Measurements from ENCODE around the gene DPP10.

Gene DPP10

GRCh38 chr2:115771516-115771915 lies 1329.1 kb downstream of the DPP10 start:
- H4K8ac ChIP-seq (ENCODE audit: low read depth, low read length), result no peak overlapping the region
- H2BK15ac ChIP-seq (ENCODE audit: low read length), result no peak overlapping the region
- H4K91ac ChIP-seq (ENCODE audit: low read depth, low read length, poor library complexity), result no peak overlapping the region
- H3K4me3 ChIP-seq (ENCODE audit: low read length in 2 of 2), result no peak overlapping the region
- no peak overlapping the region for H2BK120ac ChIP-seq (ENCODE audit: low read depth, low read length)
- H3K18ac ChIP-seq (ENCODE audit: low read length), result no peak overlapping the region
- H3K4me1 ChIP-seq (ENCODE audit: control insufficient read depth in 2 of 2, insufficient read depth in 1 of 2, low read depth in 1 of 2, low read length in 2 of 2), result no peaks in the 10 kb centered on the region
- H3K4ac ChIP-seq (ENCODE audit: low read length), result no peak overlapping the region
- H3K14ac ChIP-seq (ENCODE audit: low read length), result no peak overlapping the region
- no peak overlapping the region for H3K23ac ChIP-seq (ENCODE audit: low read depth, low read length, poor library complexity)
- no peak overlapping the region for H3K9ac ChIP-seq (ENCODE audit: low read depth, low read length, poor library complexity)
- no peak for DNase-seq (ENCODE audit: low spot score)
- H2AK5ac ChIP-seq (ENCODE audit: low read depth, low read length), result no peak overlapping the region
- H3K27me3 ChIP-seq (ENCODE audit: control insufficient read depth in 3 of 3, insufficient read depth in 3 of 3, low read depth in 1 of 3, low read length in 3 of 3), result no peaks in the 10 kb centered on the region
- H3K9me3 ChIP-seq (replicated peaks in 1 of 2; ENCODE audit: control insufficient read depth in 2 of 2, insufficient read depth in 1 of 2, low read depth in 1 of 2, low read length in 2 of 2), result no peaks in the 10 kb centered on the region
- no peak overlapping the region for H2BK12ac ChIP-seq (ENCODE audit: low read length)
- H3K27ac ChIP-seq (replicated peaks; ENCODE audit: low read length), result no peak overlapping the region
- WGBS, 2 donors (ENCODE audit: extremely low coverage in 2 of 2, insufficient read length in 2 of 2, insufficient replicate concordance in 1 of 2), result no CpG with 5 or more reads among the region's 3 CpGs
- H3K79me1 ChIP-seq (ENCODE audit: low read depth, low read length), result no peaks in the 10 kb centered on the region
- no peak overlapping the region for H2AFZ ChIP-seq (ENCODE audit: low read length)
- H2BK5ac ChIP-seq (ENCODE audit: low read length), result no peak overlapping the region
- H3K4me2 ChIP-seq (ENCODE audit: insufficient read depth, low read length, poor library complexity, severe bottlenecking), result no peak overlapping the region
- no peaks in the 10 kb centered on the region for H3K36me3 ChIP-seq (replicated peaks in 1 of 2; ENCODE audit: control insufficient read depth in 2 of 2, insufficient read depth in 2 of 2, low read length in 2 of 2)

- no peaks in the 10 kb centered on the region for H3K4me1 ChIP-seq (ENCODE audit: control insufficient read depth in 2 of 2, insufficient read depth in 1 of 2, low read depth in 1 of 2, low read length in 2 of 2)
- H2BK12ac ChIP-seq (ENCODE audit: low read length), result no peak overlapping the region
- no CpG with 5 or more reads among the region's 2 CpGs for WGBS, 2 donors (ENCODE audit: extremely low coverage in 2 of 2, insufficient read length in 2 of 2, insufficient replicate concordance in 1 of 2)
- H3K9ac ChIP-seq (ENCODE audit: low read depth, low read length, poor library complexity), result no peak overlapping the region
- no peak overlapping the region for H2AFZ ChIP-seq (ENCODE audit: low read length)
- no peak overlapping the region for H3K4ac ChIP-seq (ENCODE audit: low read length)
- H2BK5ac ChIP-seq (ENCODE audit: low read length), result no peak overlapping the region
- no peak for DNase-seq (ENCODE audit: low spot score)
- H3K79me1 ChIP-seq (ENCODE audit: low read depth, low read length), result no peaks in the 10 kb centered on the region
- H4K8ac ChIP-seq (ENCODE audit: low read depth, low read length), result no peak overlapping the region
- no peaks in the 10 kb centered on the region for H3K36me3 ChIP-seq (replicated peaks in 1 of 2; ENCODE audit: control insufficient read depth in 2 of 2, insufficient read depth in 2 of 2, low read length in 2 of 2)
- H2AK5ac ChIP-seq (ENCODE audit: low read depth, low read length), result no peak overlapping the region
- H3K23ac ChIP-seq (ENCODE audit: low read depth, low read length, poor library complexity), result no peak overlapping the region
- no peak overlapping the region for H2BK120ac ChIP-seq (ENCODE audit: low read depth, low read length)
- no peak overlapping the region for H4K91ac ChIP-seq (ENCODE audit: low read depth, low read length, poor library complexity)
- H3K27ac ChIP-seq (replicated peaks; ENCODE audit: low read length), result no peak overlapping the region
- no peak overlapping the region for H3K4me3 ChIP-seq (ENCODE audit: low read length in 2 of 2)
- H3K9me3 ChIP-seq (replicated peaks in 1 of 2; ENCODE audit: control insufficient read depth in 2 of 2, insufficient read depth in 1 of 2, low read depth in 1 of 2, low read length in 2 of 2), result no peaks in the 10 kb centered on the region
- no peak overlapping the region for H3K14ac ChIP-seq (ENCODE audit: low read length)
- no peaks in the 10 kb centered on the region for H3K27me3 ChIP-seq (ENCODE audit: control insufficient read depth in 3 of 3, insufficient read depth in 3 of 3, low read depth in 1 of 3, low read length in 3 of 3)
- H3K4me2 ChIP-seq (ENCODE audit: insufficient read depth, low read length, poor library complexity, severe bottlenecking), result no peak overlapping the region
- no peak overlapping the region for H3K18ac ChIP-seq (ENCODE audit: low read length)
- H2BK15ac ChIP-seq (ENCODE audit: low read length), result no peak overlapping the region
These were observed 1331.9 kb downstream of the DPP10 start for GRCh38 chr2:115774361-115774760.

GRCh38 chr2:115779085-115779632 lies 1336.7 kb downstream of the DPP10 start:
- no peak overlapping the region for H2BK12ac ChIP-seq (ENCODE audit: low read length)
- H2BK5ac ChIP-seq (ENCODE audit: low read length), result no peak overlapping the region
- H3K27ac ChIP-seq (replicated peaks; ENCODE audit: low read length), result no peak overlapping the region
- H3K23ac ChIP-seq (ENCODE audit: low read depth, low read length, poor library complexity), result no peak overlapping the region
- H2BK15ac ChIP-seq (ENCODE audit: low read length), result no peak overlapping the region
- no peak overlapping the region for H2AFZ ChIP-seq (ENCODE audit: low read length)
- no peak for DNase-seq (ENCODE audit: low spot score)
- no peak overlapping the region for H4K91ac ChIP-seq (ENCODE audit: low read depth, low read length, poor library complexity)
- no peak overlapping the region for H3K4ac ChIP-seq (ENCODE audit: low read length)
- no peaks in the 10 kb centered on the region for H3K27me3 ChIP-seq (ENCODE audit: control insufficient read depth in 3 of 3, insufficient read depth in 3 of 3, low read depth in 1 of 3, low read length in 3 of 3)
- H3K18ac ChIP-seq (ENCODE audit: low read length), result no peak overlapping the region
- no peak overlapping the region for H3K9ac ChIP-seq (ENCODE audit: low read depth, low read length, poor library complexity)
- no peak overlapping the region for H3K4me3 ChIP-seq (ENCODE audit: low read length in 2 of 2)
- no CpG with 5 or more reads among the region's 2 CpGs for WGBS, 2 donors (ENCODE audit: extremely low coverage in 2 of 2, insufficient read length in 2 of 2, insufficient replicate concordance in 1 of 2)
- H3K79me1 ChIP-seq (ENCODE audit: low read depth, low read length), result no peaks in the 10 kb centered on the region
- H3K4me2 ChIP-seq (ENCODE audit: insufficient read depth, low read length, poor library complexity, severe bottlenecking), result no peak overlapping the region
- no peaks in the 10 kb centered on the region for H3K9me3 ChIP-seq (replicated peaks in 1 of 2; ENCODE audit: control insufficient read depth in 2 of 2, insufficient read depth in 1 of 2, low read depth in 1 of 2, low read length in 2 of 2)
- H4K8ac ChIP-seq (ENCODE audit: low read depth, low read length), result no peak overlapping the region
- H2AK5ac ChIP-seq (ENCODE audit: low read depth, low read length), result no peak overlapping the region
- H3K4me1 ChIP-seq (ENCODE audit: control insufficient read depth in 2 of 2, insufficient read depth in 1 of 2, low read depth in 1 of 2, low read length in 2 of 2), result no peaks in the 10 kb centered on the region
- H2BK120ac ChIP-seq (ENCODE audit: low read depth, low read length), result no peak overlapping the region
- no peaks in the 10 kb centered on the region for H3K36me3 ChIP-seq (replicated peaks in 1 of 2; ENCODE audit: control insufficient read depth in 2 of 2, insufficient read depth in 2 of 2, low read length in 2 of 2)
- no peak overlapping the region for H3K14ac ChIP-seq (ENCODE audit: low read length)

- H2BK120ac ChIP-seq (ENCODE audit: low read depth, low read length), result no peak overlapping the region
- H2BK15ac ChIP-seq (ENCODE audit: low read length), result no peak overlapping the region
- no peak overlapping the region for H3K23ac ChIP-seq (ENCODE audit: low read depth, low read length, poor library complexity)
- no peak overlapping the region for H2BK5ac ChIP-seq (ENCODE audit: low read length)
- H3K4me3 ChIP-seq (ENCODE audit: low read length in 2 of 2), result no peak overlapping the region
- no peak overlapping the region for H2AK5ac ChIP-seq (ENCODE audit: low read depth, low read length)
- no peak overlapping the region for H3K14ac ChIP-seq (ENCODE audit: low read length)
- H3K4ac ChIP-seq (ENCODE audit: low read length), result no peak overlapping the region
- no peak overlapping the region for H2BK12ac ChIP-seq (ENCODE audit: low read length)
- H3K9ac ChIP-seq (ENCODE audit: low read depth, low read length, poor library complexity), result no peak overlapping the region
- no peaks in the 10 kb centered on the region for H3K9me3 ChIP-seq (replicated peaks in 1 of 2; ENCODE audit: control insufficient read depth in 2 of 2, insufficient read depth in 1 of 2, low read depth in 1 of 2, low read length in 2 of 2)
- no peak overlapping the region for H4K91ac ChIP-seq (ENCODE audit: low read depth, low read length, poor library complexity)
- H3K79me1 ChIP-seq (ENCODE audit: low read depth, low read length), result no peaks in the 10 kb centered on the region
- H3K18ac ChIP-seq (ENCODE audit: low read length), result no peak overlapping the region
- H3K36me3 ChIP-seq (replicated peaks in 1 of 2; ENCODE audit: control insufficient read depth in 2 of 2, insufficient read depth in 2 of 2, low read length in 2 of 2), result no peaks in the 10 kb centered on the region
- no peak overlapping the region for H2AFZ ChIP-seq (ENCODE audit: low read length)
- H4K8ac ChIP-seq (ENCODE audit: low read depth, low read length), result no peak overlapping the region
- no peak overlapping the region for H3K27ac ChIP-seq (replicated peaks; ENCODE audit: low read length)
- H3K27me3 ChIP-seq (ENCODE audit: control insufficient read depth in 3 of 3, insufficient read depth in 3 of 3, low read depth in 1 of 3, low read length in 3 of 3), result no peaks in the 10 kb centered on the region
- peaks cover 0 to 3% of the 10 kb centered on the region in 2 donors for H3K4me1 ChIP-seq (ENCODE audit: control insufficient read depth in 2 of 2, insufficient read depth in 1 of 2, low read depth in 1 of 2, low read length in 2 of 2)
- no peak for DNase-seq (ENCODE audit: low spot score)
- WGBS, 2 donors (ENCODE audit: extremely low coverage in 2 of 2, insufficient read length in 2 of 2, insufficient replicate concordance in 1 of 2), result no CpG with 5 or more reads among the region's 4 CpGs
- no peak overlapping the region for H3K4me2 ChIP-seq (ENCODE audit: insufficient read depth, low read length, poor library complexity, severe bottlenecking)
These were observed 1339.8 kb downstream of the DPP10 start for GRCh38 chr2:115782286-115782685.
